ENCODE measurements around the gene SERPINB10.

SERPINB10 gene

DNA sequence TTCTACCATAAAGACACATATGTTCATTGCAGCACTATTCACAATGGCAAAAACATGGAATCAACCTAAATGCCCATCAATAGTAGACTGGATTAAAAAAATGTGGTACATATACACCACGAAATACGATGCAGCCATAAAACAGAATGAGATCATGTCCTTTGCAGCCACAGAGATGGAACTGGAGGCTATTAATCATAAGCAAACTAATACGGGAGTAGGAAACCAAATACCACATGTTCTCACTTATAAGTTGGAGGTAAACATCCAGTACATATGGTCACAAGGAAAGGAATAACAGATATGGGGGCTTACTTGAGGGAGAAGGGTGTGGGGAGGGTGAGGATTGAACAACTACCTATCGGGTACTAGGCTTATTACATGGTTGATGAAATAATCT is 49.0 kb downstream of the SERPINB10 start:
- H3K4me2 ChIP-seq (ENCODE audit: low read length) = no peak overlapping the region
- no peak overlapping the region for H3K9ac ChIP-seq (ENCODE audit: low read depth, low read length)
- H3K36me3 ChIP-seq (ENCODE audit: insufficient read depth, low read length) = no peaks in the 10 kb centered on the region
- peaks cover 10% of the 10 kb centered on the region for H3K4me1 ChIP-seq (ENCODE audit: control insufficient read depth, insufficient read depth, low read length)
- H3K4me3 ChIP-seq (ENCODE audit: low read length) = no peak overlapping the region
- no peaks in the 10 kb centered on the region for H3K9me3 ChIP-seq (replicated peaks; ENCODE audit: low read length)
- peaks cover 24% of the 10 kb centered on the region for H3K27me3 ChIP-seq (ENCODE audit: control insufficient read depth, insufficient read depth, low read length)

DNA sequence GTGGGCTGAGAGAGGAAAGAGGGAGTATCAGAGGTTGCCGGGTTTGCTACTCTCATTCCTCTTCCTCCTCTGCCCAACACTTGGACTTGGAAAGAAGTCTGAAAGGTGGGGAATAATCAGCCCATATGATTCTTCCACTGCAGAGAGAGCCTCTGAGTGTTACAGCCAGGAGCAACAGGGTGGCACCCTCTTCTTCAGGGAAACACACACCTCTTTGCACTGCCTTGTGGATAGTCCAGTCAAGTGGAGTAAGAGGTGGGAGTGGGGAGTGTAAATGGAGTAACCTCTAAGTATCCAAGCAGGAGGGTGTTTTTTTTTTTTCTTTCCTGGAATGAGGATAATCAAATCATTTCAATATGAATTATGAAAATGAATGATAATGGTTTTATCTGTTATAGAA is 53.1 kb downstream of the SERPINB10 start:
- H3K4me1 ChIP-seq (ENCODE audit: control insufficient read depth, insufficient read depth, low read length) = peaks cover 10% of the 10 kb centered on the region
- H3K9me3 ChIP-seq (replicated peaks; ENCODE audit: low read length) = no peaks in the 10 kb centered on the region
- H3K36me3 ChIP-seq (ENCODE audit: insufficient read depth, low read length) = no peaks in the 10 kb centered on the region
- H3K4me3 ChIP-seq (ENCODE audit: low read length) = no peak overlapping the region
- no peak overlapping the region for H3K9ac ChIP-seq (ENCODE audit: low read depth, low read length)
- peaks cover 30% of the 10 kb centered on the region for H3K27me3 ChIP-seq (ENCODE audit: control insufficient read depth, insufficient read depth, low read length)
- no peak overlapping the region for H3K4me2 ChIP-seq (ENCODE audit: low read length)

DNA sequence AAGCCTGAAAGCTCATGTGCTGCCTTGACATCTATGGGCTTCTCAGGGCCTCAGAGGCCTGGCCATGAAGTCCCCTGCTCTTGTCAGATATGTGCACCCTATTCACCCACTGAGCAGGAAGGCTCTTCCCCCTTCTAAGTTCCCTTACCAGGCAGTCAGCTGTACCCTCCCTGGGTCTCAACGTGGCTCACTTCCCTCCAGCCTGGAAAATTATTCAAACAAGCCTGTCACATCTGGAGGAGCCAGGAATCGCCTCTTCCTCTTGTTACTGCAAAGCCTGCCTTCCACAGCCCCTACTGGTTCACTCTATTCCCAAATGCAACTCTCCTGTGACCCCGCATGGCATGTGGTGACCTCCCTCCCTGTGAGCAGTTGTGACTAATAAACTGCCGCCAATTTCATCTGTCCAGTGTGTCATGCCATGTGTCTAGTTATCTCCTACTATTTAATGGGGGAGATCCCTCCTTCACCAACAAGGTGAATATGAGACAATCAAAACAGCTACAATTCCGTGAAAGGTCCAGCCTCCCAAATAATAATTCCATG is 53.8 kb downstream of the SERPINB10 start:
- Histone ChIP-seq H3K27me3 (ENCODE audit: control insufficient read depth, insufficient read depth, low read length) (peaks cover 30% of the 10 kb centered on the region), H3K4me2 (ENCODE audit: low read length) (no peak overlapping the region), H3K9ac (ENCODE audit: low read depth, low read length) (no peak overlapping the region), H3K4me3 (ENCODE audit: low read length) (no peak overlapping the region), H3K36me3 (ENCODE audit: insufficient read depth, low read length) (no peaks in the 10 kb centered on the region), H3K9me3 (replicated peaks; ENCODE audit: low read length) (no peaks in the 10 kb centered on the region), H3K4me1 (ENCODE audit: control insufficient read depth, insufficient read depth, low read length) (peaks cover 6% of the 10 kb centered on the region)

DNA sequence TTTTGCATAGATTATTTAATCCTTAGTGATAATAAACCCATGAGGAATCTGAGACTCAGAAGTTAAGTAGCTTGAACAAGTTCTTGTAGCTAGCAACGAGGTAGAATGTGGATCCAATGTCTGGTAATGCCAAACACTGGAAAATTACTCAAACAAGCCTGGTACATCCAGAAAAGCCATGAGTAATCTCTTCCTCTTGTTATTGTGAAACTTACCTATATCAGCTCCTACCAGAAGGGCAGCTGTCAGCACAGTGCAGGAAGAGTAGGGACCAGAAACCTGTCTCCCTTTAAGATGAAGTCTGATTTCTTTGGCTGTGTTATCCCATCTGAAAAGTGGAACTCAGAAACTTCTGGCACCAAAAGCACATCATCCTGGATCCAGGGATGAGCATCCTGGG is 54.4 kb downstream of the SERPINB10 start:
- Histone ChIP-seq H3K9me3 (replicated peaks; ENCODE audit: low read length) (no peaks in the 10 kb centered on the region), H3K9ac (ENCODE audit: low read depth, low read length) (no peak overlapping the region), H3K4me1 (ENCODE audit: control insufficient read depth, insufficient read depth, low read length) (no peaks in the 10 kb centered on the region), H3K4me3 (ENCODE audit: low read length) (no peak overlapping the region), H3K27me3 (ENCODE audit: control insufficient read depth, insufficient read depth, low read length) (peaks cover 30% of the 10 kb centered on the region), H3K4me2 (ENCODE audit: low read length) (no peak overlapping the region), H3K36me3 (ENCODE audit: insufficient read depth, low read length) (no peaks in the 10 kb centered on the region)

DNA sequence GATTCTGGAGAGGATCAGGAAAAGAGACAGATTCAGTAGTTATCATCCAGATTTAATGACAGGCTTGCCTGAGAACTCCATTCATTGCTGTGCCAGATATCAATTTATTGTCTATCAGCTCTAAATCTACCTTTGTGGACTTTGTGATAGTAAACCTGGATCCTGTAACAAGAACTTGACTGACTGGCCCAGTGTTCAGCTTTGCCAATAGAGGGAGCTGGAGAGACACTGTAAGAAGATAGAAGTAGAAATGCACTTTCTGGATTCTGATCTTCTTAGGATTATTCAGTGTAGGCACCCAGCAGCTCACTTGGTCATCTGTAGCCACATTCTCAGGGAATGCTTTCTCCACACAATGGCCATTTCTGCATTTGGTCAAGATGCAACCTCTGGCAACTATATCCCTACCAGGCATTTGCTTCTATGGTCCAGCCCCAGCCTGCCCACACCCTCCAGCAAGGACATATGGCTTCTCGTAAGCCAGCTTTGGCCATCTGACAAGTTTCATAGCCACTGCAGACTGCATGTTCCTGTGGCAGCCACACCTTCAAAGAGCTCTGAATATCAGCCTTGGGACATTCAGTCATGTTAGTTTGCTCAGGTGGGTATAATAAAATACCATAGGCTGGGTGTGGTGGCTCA is 56.0 kb downstream of the SERPINB10 start:
- H3K4me1 ChIP-seq (ENCODE audit: control insufficient read depth, insufficient read depth, low read length) = no peaks in the 10 kb centered on the region
- H3K9ac ChIP-seq (ENCODE audit: low read depth, low read length) = no peak overlapping the region
- peaks cover 23% of the 10 kb centered on the region for H3K27me3 ChIP-seq (ENCODE audit: control insufficient read depth, insufficient read depth, low read length)
- H3K36me3 ChIP-seq (ENCODE audit: insufficient read depth, low read length) = no peaks in the 10 kb centered on the region
- no peaks in the 10 kb centered on the region for H3K9me3 ChIP-seq (replicated peaks; ENCODE audit: low read length)
- H3K4me2 ChIP-seq (ENCODE audit: low read length) = no peak overlapping the region
- no peak overlapping the region for H3K4me3 ChIP-seq (ENCODE audit: low read length)

DNA sequence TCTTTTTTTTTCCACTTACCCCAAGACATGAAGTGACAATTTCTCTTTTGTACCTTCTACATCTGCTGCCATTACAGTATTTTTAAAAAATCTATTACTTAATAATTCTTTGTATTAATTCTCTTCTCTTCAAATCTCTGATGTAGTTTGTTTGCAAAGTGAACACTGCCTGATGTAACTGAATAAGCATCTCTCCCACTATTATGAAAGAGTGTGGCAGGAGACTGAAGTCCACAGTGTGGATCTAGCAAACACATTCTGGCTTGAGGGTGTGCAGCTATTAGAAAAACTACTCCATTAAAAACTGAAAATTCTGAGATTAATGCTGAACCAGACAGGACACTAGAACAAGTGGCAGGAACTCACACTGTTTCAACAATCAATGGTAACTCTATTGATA is 57.1 kb downstream of the SERPINB10 start:
- Histone ChIP-seq H3K4me1 (ENCODE audit: control insufficient read depth, insufficient read depth, low read length) (peaks cover 6% of the 10 kb centered on the region), H3K27me3 (ENCODE audit: control insufficient read depth, insufficient read depth, low read length) (peaks cover 18% of the 10 kb centered on the region), H3K9ac (ENCODE audit: low read depth, low read length) (no peak overlapping the region), H3K36me3 (ENCODE audit: insufficient read depth, low read length) (no peaks in the 10 kb centered on the region), H3K4me2 (ENCODE audit: low read length) (no peak overlapping the region), H3K4me3 (ENCODE audit: low read length) (no peak overlapping the region), H3K9me3 (replicated peaks; ENCODE audit: low read length) (no peaks in the 10 kb centered on the region)

DNA sequence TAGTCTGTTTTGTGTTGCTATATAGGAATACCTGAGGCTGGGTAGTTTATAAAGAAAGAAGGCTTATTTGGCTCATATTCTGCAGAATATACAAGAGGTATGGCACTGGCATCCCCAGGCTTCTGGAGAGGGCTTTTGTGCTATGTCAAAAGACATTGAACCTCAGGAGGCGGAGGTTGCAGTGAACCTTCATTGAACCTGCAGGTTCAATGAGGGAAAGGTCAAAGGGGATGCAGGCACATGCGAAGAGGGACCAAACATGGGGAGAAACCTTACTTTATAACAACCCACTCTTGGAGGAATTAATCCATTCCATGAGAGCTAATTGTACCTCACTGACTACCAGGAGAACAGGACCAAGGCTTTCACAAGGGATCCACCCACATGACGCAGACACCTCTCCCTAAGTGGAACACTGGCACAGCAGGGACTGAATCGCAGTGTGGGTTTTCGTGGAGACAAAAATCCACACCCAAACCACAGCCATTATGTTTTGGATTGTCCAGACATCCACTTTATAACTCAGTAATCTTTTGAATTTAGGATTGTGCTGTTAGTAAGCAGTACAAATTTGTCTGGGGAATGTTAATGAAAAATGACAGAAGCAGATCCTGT is 58.1 kb downstream of the SERPINB10 start:
- Histone ChIP-seq H3K9ac (ENCODE audit: low read depth, low read length) (peak overlapping the region; percentile 27), H3K4me1 (ENCODE audit: control insufficient read depth, insufficient read depth, low read length) (peaks cover 7% of the 10 kb centered on the region), H3K4me3 (ENCODE audit: low read length) (no peak overlapping the region), H3K9me3 (replicated peaks; ENCODE audit: low read length) (no peaks in the 10 kb centered on the region), H3K27me3 (ENCODE audit: control insufficient read depth, insufficient read depth, low read length) (peaks cover 11% of the 10 kb centered on the region), H3K36me3 (ENCODE audit: insufficient read depth, low read length) (no peaks in the 10 kb centered on the region), H3K4me2 (ENCODE audit: low read length) (no peak overlapping the region)

DNA sequence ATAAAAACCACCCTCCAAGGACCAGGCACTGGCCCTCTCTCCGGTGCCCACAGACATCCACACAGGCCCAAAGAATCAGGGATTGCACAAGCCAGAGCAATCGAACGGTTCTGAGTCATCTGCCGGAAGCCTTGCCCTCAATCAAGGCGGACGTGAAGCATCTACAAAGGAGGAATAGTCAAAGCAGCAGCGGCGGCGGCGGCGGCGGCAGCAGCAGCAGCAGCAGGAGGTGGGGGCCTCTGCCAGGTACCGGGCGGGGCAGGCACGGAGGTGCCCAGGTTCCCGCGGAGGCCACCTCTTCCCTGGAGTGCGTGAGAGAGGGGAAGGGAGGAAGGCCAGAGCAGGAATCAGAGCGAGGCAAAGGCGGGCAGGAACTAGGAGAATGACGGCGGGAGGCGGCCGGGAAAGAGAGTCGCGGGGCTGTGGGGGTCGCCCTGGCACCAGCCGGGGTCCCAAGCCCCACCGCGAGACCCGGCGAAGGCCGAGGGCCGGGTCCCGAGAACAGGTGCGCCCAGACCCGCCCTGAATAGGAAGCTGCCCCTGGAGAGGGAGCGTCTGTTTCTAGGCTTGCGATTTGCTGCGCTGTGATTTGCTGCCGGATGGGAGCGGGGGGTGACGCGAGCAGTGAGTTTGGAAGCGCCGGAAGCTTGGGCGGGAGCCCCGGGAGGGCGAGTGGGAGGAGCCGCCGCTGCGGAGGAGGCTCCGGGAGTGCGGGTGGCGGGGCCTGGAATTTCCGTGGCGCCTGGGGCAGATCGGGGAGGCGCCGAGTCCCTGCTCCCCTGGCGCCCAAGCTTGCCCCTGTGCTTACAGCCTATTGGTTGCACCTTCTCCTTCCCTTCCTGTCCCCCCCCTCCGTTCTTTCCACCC is 62.4 kb downstream of the SERPINB10 start, which contains the start of gene SERPINB8:
TSS of gene SERPINB8 (plus strand) at position 140 of the 867 bp plus-strand sequence. CDS start 8,228 bp downstream, outside the sequence.
- peaks cover 16% of the 10 kb centered on the region for H3K4me1 ChIP-seq (ENCODE audit: control insufficient read depth, insufficient read depth, low read length)
- H3K4me3 ChIP-seq (ENCODE audit: low read length) = peak within 1 kb of the TSS; percentile 84
- peak within 1 kb of the TSS; percentile 91 for H3K4me2 ChIP-seq (ENCODE audit: low read length)
- peak within 1 kb of the TSS; percentile 86 for H3K9ac ChIP-seq (ENCODE audit: low read depth, low read length)
- H3K9me3 ChIP-seq (replicated peaks; ENCODE audit: low read length) = no peaks in the 10 kb centered on the region
- H3K27me3 ChIP-seq (ENCODE audit: control insufficient read depth, insufficient read depth, low read length) = no peaks in the 10 kb centered on the region
- no peaks in the 10 kb centered on the region for H3K36me3 ChIP-seq (ENCODE audit: insufficient read depth, low read length)

DNA sequence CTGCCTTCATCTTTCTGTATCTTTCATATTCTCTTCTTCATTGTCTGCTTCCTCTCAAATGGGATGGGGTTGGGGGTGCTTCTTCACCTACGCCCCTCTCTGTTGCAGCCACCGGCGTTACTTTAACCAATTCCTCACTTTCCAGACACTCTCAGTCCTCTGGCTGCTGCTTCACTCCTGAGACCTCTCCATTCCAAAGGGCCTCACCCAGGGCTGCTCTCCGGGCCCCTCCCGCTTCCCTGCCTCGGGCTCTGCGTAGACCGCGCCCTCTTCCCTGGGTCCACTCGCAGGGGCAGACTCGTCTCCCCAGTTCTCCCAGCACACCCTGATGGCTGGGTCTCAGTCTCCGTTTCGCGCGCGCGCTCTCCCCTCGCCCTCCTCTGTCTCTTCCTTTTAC is 63.0 kb downstream of the SERPINB10 start:
- Histone ChIP-seq H3K27me3 (ENCODE audit: control insufficient read depth, insufficient read depth, low read length) (no peaks in the 10 kb centered on the region), H3K4me2 (ENCODE audit: low read length) (peak overlapping the region; percentile 91), H3K9me3 (replicated peaks; ENCODE audit: low read length) (no peaks in the 10 kb centered on the region), H3K9ac (ENCODE audit: low read depth, low read length) (peak overlapping the region; percentile 86), H3K4me3 (ENCODE audit: low read length) (peak overlapping the region; percentile 84), H3K4me1 (ENCODE audit: control insufficient read depth, insufficient read depth, low read length) (peaks cover 16% of the 10 kb centered on the region), H3K36me3 (ENCODE audit: insufficient read depth, low read length) (no peaks in the 10 kb centered on the region)

DNA sequence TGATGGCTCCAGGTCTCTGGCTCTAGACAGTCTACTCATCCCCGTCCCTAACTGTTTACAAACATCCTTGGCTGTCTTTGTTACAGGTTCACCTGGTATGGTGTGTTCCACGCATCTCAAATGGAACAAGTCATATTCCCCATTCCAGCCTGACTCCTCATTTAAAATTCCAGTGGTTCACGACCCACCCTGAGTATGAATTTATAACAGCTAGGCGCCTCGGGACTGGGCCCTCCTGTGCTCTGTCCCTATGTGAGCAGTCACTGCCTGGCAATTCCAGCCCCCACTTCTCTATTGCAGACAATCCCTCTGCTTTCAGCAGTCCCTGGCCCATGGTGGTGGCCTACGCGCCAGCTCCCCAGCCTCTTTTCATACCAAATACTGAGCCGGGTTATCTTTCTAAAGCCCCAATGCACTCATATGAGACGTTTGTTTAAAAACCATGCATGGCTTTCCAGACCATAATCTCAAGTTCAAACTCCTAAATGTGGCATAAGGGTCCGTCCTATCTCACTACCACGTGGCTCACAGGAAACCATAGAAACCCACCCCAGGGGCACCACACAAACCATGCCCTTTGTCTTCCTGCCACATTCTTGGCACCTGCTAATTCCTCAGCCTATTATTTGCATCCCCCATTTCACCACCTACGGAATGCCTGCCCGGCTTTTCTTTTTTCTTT is 63.7 kb downstream of the SERPINB10 start:
- H3K27me3 ChIP-seq (ENCODE audit: control insufficient read depth, insufficient read depth, low read length) = no peaks in the 10 kb centered on the region
- H3K4me3 ChIP-seq (ENCODE audit: low read length) = peak overlapping the region; percentile 84
- peak overlapping the region; percentile 91 for H3K4me2 ChIP-seq (ENCODE audit: low read length)
- H3K36me3 ChIP-seq (ENCODE audit: insufficient read depth, low read length) = no peaks in the 10 kb centered on the region
- peak overlapping the region; percentile 86 for H3K9ac ChIP-seq (ENCODE audit: low read depth, low read length)
- peaks cover 16% of the 10 kb centered on the region for H3K4me1 ChIP-seq (ENCODE audit: control insufficient read depth, insufficient read depth, low read length)
- no peaks in the 10 kb centered on the region for H3K9me3 ChIP-seq (replicated peaks; ENCODE audit: low read length)

DNA sequence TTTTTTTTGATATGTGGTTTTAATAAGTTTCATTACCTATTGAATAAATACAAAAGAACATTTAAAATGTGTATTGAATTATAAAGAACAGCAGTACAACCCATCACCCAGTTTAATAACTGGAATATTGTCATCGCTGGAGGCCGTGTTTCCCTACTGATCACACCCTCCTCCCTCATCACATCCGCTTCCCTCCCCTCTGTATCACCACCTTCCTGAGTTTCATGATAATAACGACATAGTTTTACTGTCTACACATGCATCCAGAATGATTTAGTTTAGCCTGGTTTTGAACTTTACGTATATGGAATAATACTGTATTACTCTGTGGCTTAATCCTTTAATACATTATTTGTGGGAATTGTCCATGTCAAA is 64.2 kb downstream of the SERPINB10 start:
- H3K4me2 ChIP-seq (ENCODE audit: low read length) = no peak overlapping the region
- no peaks in the 10 kb centered on the region for H3K27me3 ChIP-seq (ENCODE audit: control insufficient read depth, insufficient read depth, low read length)
- H3K4me1 ChIP-seq (ENCODE audit: control insufficient read depth, insufficient read depth, low read length) = peaks cover 16% of the 10 kb centered on the region
- no peak overlapping the region for H3K9ac ChIP-seq (ENCODE audit: low read depth, low read length)
- H3K9me3 ChIP-seq (replicated peaks; ENCODE audit: low read length) = no peaks in the 10 kb centered on the region
- no peak overlapping the region for H3K4me3 ChIP-seq (ENCODE audit: low read length)
- no peaks in the 10 kb centered on the region for H3K36me3 ChIP-seq (ENCODE audit: insufficient read depth, low read length)
